ENCODE data around the gene PCNT.

PCNT gene

GRCh38 chr21:46388206-46388880 is 64.4 kb downstream of the PCNT start:
- Histone ChIP-seq H3K4me3 (replicated peaks; ENCODE audit: insufficient read depth, low read length) (no peak overlapping the region), H3K27me3 (ENCODE audit: insufficient read depth, poor library complexity, severe bottlenecking) (no peaks in the 10 kb centered on the region), H3K27ac (replicated peaks) (no peak overlapping the region)
- TF ChIP-seq REST (IDR thresholded peaks at IDR 0.05; ENCODE audit: insufficient replicate concordance, low read depth) (no peak), CTCF (IDR thresholded peaks at IDR 0.05; ENCODE audit: insufficient read depth, low read length) (no peak), SPI1 (IDR thresholded peaks at IDR 0.05; ENCODE audit: borderline replicate concordance, low read depth) (no peak), GABPA (IDR thresholded peaks at IDR 0.05; ENCODE audit: low read depth) (no peak), POLR2AphosphoS5 (IDR thresholded peaks at IDR 0.05; ENCODE audit: low read depth) (no peak)
- DNase-seq (ENCODE audit: low read depth in 1 of 2, low spot score in 1 of 2), result no peak

- DNase-seq (ENCODE audit: low read depth in 1 of 2, low spot score in 1 of 2), result no peak
- TF ChIP-seq REST (IDR thresholded peaks at IDR 0.05; ENCODE audit: insufficient replicate concordance, low read depth) (no peak), CTCF (IDR thresholded peaks at IDR 0.05; ENCODE audit: insufficient read depth, low read length) (no peak), GABPA (IDR thresholded peaks at IDR 0.05; ENCODE audit: low read depth) (no peak), SPI1 (IDR thresholded peaks at IDR 0.05; ENCODE audit: borderline replicate concordance, low read depth) (no peak), POLR2AphosphoS5 (IDR thresholded peaks at IDR 0.05; ENCODE audit: low read depth) (no peak)
- H3K27ac ChIP-seq (replicated peaks), result no peak overlapping the region
- H3K4me3 ChIP-seq (replicated peaks; ENCODE audit: insufficient read depth, low read length), result no peak overlapping the region
- H3K27me3 ChIP-seq (ENCODE audit: insufficient read depth, poor library complexity, severe bottlenecking), result no peaks in the 10 kb centered on the region
These were observed 64.9 kb downstream of the PCNT start for GRCh38 chr21:46388896-46389295.

- DNase-seq (ENCODE audit: low read depth in 1 of 2, low spot score in 1 of 2), result no peak
- Histone ChIP-seq H3K27ac (replicated peaks) (no peak overlapping the region), H3K4me3 (replicated peaks; ENCODE audit: insufficient read depth, low read length) (no peak overlapping the region), H3K27me3 (ENCODE audit: insufficient read depth, poor library complexity, severe bottlenecking) (no peaks in the 10 kb centered on the region)
- no peak for TF ChIP-seq SPI1 (IDR thresholded peaks at IDR 0.05; ENCODE audit: borderline replicate concordance, low read depth)
- TF ChIP-seq CTCF (IDR thresholded peaks at IDR 0.05; ENCODE audit: insufficient read depth, low read length), result no peak
- TF ChIP-seq GABPA (IDR thresholded peaks at IDR 0.05; ENCODE audit: low read depth), result no peak
- no peak for TF ChIP-seq POLR2AphosphoS5 (IDR thresholded peaks at IDR 0.05; ENCODE audit: low read depth)
- TF ChIP-seq REST (IDR thresholded peaks at IDR 0.05; ENCODE audit: insufficient replicate concordance, low read depth), result no peak
These were observed 66.9 kb downstream of the PCNT start for GRCh38 chr21:46390603-46391545.
